ENCODE results near the gene ALG5.

DNA sequence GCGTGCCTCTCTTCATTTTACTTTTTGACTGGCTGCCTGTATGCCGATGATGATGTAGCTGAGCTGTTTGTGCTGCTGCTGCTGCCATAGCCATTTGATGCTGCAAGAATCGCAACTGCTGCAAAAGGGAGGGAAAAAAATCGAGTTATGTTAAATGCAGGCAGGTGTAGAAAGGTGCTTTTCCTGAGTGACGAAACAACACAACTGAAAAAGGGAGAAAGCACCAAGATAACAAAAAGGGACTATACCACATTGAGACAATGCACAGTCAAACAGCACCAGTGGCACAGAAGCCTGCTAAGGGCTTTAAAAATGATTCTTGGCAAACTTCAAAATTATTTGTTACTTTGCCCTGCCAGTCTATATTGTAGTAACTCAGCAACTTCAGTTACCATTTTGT, 10.6 kb upstream of the ALG5 start:
- TF ChIP-seq POLR2AphosphoS5 (IDR thresholded peaks at IDR 0.05; ENCODE audit: low read depth, low read length) (no peak), RFX5 (IDR thresholded peaks at IDR 0.05; ENCODE audit: low read length) (no peak), JUND (IDR thresholded peaks at IDR 0.05) (no peak), EZH2phosphoT487 (IDR thresholded peaks at IDR 0.05; ENCODE audit: borderline replicate concordance, low read depth) (no peak), RXRA (IDR thresholded peaks at IDR 0.05; ENCODE audit: borderline replicate concordance, low read depth) (no peak), EP300 (IDR thresholded peaks at IDR 0.05; ENCODE audit: borderline replicate concordance in 1 of 2, low read depth in 1 of 2, low read length in 1 of 2) (no peak), GABPA (IDR thresholded peaks at IDR 0.05; ENCODE audit: low read depth) (no peak), SMC3 (IDR thresholded peaks at IDR 0.05; ENCODE audit: low read depth, low read length) (no peak), FOXJ3 (CRISPR knock-in tag; IDR thresholded peaks at IDR 0.05) (no peak)
- TF ChIP-seq, protein P1, sequence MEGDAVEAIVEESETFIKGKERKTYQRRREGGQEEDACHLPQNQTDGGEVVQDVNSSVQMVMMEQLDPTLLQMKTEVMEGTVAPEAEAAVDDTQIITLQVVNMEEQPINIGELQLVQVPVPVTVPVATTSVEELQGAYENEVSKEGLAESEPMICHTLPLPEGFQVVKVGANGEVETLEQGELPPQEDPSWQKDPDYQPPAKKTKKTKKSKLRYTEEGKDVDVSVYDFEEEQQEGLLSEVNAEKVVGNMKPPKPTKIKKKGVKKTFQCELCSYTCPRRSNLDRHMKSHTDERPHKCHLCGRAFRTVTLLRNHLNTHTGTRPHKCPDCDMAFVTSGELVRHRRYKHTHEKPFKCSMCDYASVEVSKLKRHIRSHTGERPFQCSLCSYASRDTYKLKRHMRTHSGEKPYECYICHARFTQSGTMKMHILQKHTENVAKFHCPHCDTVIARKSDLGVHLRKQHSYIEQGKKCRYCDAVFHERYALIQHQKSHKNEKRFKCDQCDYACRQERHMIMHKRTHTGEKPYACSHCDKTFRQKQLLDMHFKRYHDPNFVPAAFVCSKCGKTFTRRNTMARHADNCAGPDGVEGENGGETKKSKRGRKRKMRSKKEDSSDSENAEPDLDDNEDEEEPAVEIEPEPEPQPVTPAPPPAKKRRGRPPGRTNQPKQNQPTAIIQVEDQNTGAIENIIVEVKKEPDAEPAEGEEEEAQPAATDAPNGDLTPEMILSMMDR (IDR thresholded peaks at IDR 0.05): no peak
- TF ChIP-seq, protein P2, sequence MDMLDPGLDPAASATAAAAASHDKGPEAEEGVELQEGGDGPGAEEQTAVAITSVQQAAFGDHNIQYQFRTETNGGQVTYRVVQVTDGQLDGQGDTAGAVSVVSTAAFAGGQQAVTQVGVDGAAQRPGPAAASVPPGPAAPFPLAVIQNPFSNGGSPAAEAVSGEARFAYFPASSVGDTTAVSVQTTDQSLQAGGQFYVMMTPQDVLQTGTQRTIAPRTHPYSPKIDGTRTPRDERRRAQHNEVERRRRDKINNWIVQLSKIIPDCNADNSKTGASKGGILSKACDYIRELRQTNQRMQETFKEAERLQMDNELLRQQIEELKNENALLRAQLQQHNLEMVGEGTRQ (IDR thresholded peaks at IDR 0.05; ENCODE audit: borderline replicate concordance, low read depth, low read length): no peak
- TF ChIP-seq, protein P3, sequence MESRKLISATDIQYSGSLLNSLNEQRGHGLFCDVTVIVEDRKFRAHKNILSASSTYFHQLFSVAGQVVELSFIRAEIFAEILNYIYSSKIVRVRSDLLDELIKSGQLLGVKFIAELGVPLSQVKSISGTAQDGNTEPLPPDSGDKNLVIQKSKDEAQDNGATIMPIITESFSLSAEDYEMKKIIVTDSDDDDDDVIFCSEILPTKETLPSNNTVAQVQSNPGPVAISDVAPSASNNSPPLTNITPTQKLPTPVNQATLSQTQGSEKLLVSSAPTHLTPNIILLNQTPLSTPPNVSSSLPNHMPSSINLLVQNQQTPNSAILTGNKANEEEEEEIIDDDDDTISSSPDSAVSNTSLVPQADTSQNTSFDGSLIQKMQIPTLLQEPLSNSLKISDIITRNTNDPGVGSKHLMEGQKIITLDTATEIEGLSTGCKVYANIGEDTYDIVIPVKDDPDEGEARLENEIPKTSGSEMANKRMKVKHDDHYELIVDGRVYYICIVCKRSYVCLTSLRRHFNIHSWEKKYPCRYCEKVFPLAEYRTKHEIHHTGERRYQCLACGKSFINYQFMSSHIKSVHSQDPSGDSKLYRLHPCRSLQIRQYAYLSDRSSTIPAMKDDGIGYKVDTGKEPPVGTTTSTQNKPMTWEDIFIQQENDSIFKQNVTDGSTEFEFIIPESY (IDR thresholded peaks at IDR 0.05; ENCODE audit: borderline replicate concordance, low read depth): no peak
- TF ChIP-seq, protein P4, sequence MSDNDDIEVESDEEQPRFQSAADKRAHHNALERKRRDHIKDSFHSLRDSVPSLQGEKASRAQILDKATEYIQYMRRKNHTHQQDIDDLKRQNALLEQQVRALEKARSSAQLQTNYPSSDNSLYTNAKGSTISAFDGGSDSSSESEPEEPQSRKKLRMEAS (IDR thresholded peaks at IDR 0.05; ENCODE audit: low read depth): no peak

Data from SK-N-SH (cell line).